Activated T-helper 2 cell treated with anti-CD3 and anti-CD28 coated beads, Interferon-gamma antibody, Interleukin-2, Interleukin-4, amounts not matched to agents 10 μg/mL and 5 μg/mL and 100 μg/mL, durations not matched to agents 14 hours and 24 hours and 36 hours (primary cell): ENCODE measurements around the gene VRK2. TPM values are rescaled to one million over a fixed set of nuclear protein-coding genes. Genes with fewer than 3 reads are reported as not detected.
A peak's percentile ranks its signal among the peaks of the same experiment; 100 is the strongest.

Source experiments
- DNase-seq: peaks from one replicate; pipeline ENCODE4 v3.0.0; 2021; ENCODE audit warnings: low spot score
- H3K27ac Mint-ChIP-seq: one replicate; pipeline ENCODE4 v1.8.0; 2021; ENCODE audit warnings: mixed read lengths
- H3K27me3 Mint-ChIP-seq: one replicate; pipeline ENCODE4 v1.8.0; 2021; ENCODE audit warnings: low read depth, mixed read lengths
- H3K36me3 Mint-ChIP-seq: one replicate; pipeline ENCODE4 v1.8.0; 2021; ENCODE audit warnings: low read depth, mixed read lengths
- H3K4me1 Mint-ChIP-seq: one replicate; pipeline ENCODE4 v1.8.0; 2021; ENCODE audit warnings: low read depth, mixed read lengths
- H3K4me3 Mint-ChIP-seq: one replicate; pipeline ENCODE4 v1.8.0; 2021; ENCODE audit warnings: low read depth, mild to moderate bottlenecking, moderate library complexity, mixed read lengths
- H3K9me3 Mint-ChIP-seq: one replicate; pipeline ENCODE4 v1.8.0; 2021; ENCODE audit warnings: mixed read lengths
- intact Hi-C: fragments of 100-400 bp; cut with micrococcal nuclease; formaldehyde crosslinking; loops from one replicate; pipeline ENCODE4 v1.15.1; 2023
- total RNA-seq: library from RNA; stranded (reverse); gene quantifications from 2 replicates; pipeline ENCODE4 v1.2.3, GENCODE V29; 2022

VRK2 gene
- total RNA-seq, 1 donor from 2014 or later, result 22.4 TPM

DNA sequence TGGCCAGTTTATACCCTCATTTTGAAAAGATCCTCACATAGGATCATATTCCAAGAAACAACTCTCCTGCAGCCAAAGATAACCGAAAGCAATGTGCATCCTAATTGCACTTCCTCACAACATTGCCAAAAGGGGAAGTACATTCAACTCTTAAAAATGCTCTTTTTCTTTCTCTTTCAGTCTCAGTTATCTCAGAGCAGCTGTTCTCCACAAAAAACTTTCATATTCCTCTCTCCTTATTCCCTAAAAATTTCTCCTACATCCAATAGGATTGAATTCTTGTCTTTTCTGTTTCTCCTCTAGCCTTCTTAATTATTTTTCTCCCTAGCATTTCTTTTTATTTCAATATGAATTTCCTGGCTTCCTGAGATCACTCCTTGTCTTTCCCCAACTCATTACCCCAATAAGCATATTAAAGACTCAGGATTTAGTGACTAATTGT is 7.4 kb upstream of the VRK2 start:
- no peak for DNase-seq
- intact Hi-C loops, result no loop called here
- H3K4me1 Mint-ChIP-seq, result peaks cover 11% of the 10 kb centered on the region
- H3K9me3 Mint-ChIP-seq, result peaks cover 6% of the 10 kb centered on the region
- no peak overlapping the region for H3K4me3 Mint-ChIP-seq
- H3K27me3 Mint-ChIP-seq, result peaks cover 2% of the 10 kb centered on the region
- H3K27ac Mint-ChIP-seq, result no peak overlapping the region
- no peaks in the 10 kb centered on the region for H3K36me3 Mint-ChIP-seq

DNA sequence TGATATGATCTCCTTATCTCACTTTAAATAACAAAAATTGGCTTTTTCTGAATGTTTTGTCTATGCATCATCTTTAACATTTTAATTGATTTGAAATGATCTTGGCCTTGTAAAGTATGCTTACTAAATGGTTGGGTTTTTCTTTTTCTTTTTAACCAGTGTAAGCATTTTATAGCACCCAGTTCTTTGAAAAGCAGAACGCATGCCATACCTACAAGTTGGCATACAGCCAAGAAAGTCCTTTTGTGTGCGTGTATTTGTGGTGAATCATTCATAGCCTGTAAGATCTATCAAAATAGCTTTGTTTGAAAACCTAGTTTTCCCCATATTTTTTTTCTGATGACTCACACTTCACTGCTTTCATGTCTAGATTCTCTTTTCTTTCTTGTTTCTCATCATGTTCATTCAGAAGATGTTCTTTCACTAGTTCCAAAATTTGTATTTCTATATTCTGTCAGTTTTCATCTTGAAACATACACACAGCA is 4.1 kb upstream of the VRK2 start:
- Mint-ChIP-seq H3K27ac (no peak overlapping the region), H3K27me3 (no peaks in the 10 kb centered on the region), H3K36me3 (peaks cover 3% of the 10 kb centered on the region), H3K9me3 (peaks cover 6% of the 10 kb centered on the region), H3K4me1 (peaks cover 21% of the 10 kb centered on the region), H3K4me3 (no peak overlapping the region)
- intact Hi-C loops, result loop anchor here (10.0 kb wide), 1 partner anchor 312 kb away; no protein-coding TSS in a partner anchor
- DNase-seq, result no peak

DNA sequence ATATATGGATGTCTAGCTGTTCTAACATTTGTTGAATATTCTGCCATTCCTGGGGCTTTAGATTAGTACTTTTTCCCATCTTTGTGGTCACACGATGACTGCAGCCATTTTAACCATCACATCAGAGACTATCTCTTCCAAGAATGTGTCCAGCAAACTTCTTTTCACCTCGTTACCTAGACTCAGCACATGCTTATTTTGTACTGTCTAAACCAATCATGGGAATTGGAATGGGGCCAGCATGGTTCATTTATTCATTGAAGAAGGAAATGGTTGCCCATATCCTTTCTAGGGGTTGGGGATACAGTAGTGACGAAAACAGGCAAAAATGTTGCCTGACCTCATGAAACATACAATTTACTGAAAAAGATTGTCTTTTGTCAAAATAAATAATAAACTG is 2.5 kb upstream of the VRK2 start:
- Mint-ChIP-seq H3K36me3 (peaks cover 14% of the 10 kb centered on the region), H3K27me3 (no peaks in the 10 kb centered on the region), H3K4me3 (no peak overlapping the region), H3K4me1 (peaks cover 32% of the 10 kb centered on the region), H3K9me3 (no peaks in the 10 kb centered on the region), H3K27ac (no peak overlapping the region)
- intact Hi-C loops, result loop anchor here (10.0 kb wide), 1 partner anchor 311 kb away; no protein-coding TSS in a partner anchor
- no peak for DNase-seq

DNA sequence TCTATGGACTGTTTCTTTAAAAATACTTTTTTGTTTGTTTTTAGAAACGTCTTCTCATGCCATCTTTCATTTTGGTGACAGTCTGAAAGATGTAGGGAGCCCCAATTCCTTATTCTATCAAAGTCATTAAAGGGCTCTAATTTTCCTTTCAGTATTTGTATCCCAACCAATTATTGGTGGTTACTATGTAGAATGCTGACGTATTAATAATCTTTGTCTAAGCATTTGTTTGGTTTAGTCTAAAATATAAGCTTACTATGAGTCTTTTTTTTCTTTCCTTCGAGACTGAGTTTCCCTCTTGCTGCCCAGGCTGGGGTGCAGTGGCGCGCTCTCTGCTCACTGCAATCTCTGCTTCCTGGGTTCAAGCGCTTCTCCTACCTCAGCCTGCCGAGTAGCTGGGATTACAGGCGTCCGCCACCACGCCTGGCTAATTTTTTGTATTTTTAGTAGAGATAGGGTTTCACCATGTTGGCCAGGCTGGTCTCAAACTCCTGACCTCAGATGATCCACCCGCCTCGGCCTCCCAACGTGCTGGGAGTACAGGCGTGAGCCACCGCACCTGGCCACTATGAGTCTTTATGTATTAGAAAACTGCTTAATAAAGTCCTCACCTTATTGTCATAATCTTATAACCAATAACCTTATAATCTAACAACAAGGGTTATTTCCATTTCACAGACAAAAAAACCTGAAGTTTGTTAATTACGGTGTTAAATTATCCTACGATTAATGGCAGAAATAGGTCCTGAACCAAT is 849 bp upstream of the VRK2 start:
- no peak for DNase-seq
- H3K27me3 Mint-ChIP-seq, result no peaks in the 10 kb centered on the region
- intact Hi-C loops, result loop anchor here (2.0 to 10.0 kb wide), 3 partner anchors 101 to 309 kb away; partner anchors contain the start of gene FANCL
- H3K9me3 Mint-ChIP-seq, result no peaks in the 10 kb centered on the region
- H3K36me3 Mint-ChIP-seq, result peaks cover 20% of the 10 kb centered on the region
- H3K4me1 Mint-ChIP-seq, result peaks cover 32% of the 10 kb centered on the region
- peak overlapping the region; percentile 91 for H3K27ac Mint-ChIP-seq
- H3K4me3 Mint-ChIP-seq, result peak overlapping the region; percentile 83

DNA sequence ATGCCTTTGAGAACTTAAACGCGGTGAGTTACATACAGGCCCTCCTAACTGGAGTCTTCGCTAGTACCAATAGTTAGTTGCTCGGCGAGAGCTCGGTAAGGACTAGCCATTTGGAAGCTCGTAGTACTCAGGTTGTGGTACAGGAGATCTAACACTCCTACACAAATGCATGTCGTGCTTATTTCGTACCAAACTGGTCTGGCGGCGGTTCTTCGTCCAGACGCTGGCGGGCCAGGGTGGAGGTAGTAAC is 346 bp upstream of the VRK2 start:
- Mint-ChIP-seq H3K36me3 (peaks cover 20% of the 10 kb centered on the region), H3K9me3 (no peaks in the 10 kb centered on the region), H3K27ac (peak overlapping the region; percentile 91), H3K27me3 (no peaks in the 10 kb centered on the region), H3K4me1 (peaks cover 32% of the 10 kb centered on the region), H3K4me3 (peak overlapping the region; percentile 83)
- intact Hi-C loops, result loop anchor here (2.0 to 10.0 kb wide), 3 partner anchors 101 to 309 kb away; partner anchors contain the start of gene FANCL
- no peak for DNase-seq

DNA sequence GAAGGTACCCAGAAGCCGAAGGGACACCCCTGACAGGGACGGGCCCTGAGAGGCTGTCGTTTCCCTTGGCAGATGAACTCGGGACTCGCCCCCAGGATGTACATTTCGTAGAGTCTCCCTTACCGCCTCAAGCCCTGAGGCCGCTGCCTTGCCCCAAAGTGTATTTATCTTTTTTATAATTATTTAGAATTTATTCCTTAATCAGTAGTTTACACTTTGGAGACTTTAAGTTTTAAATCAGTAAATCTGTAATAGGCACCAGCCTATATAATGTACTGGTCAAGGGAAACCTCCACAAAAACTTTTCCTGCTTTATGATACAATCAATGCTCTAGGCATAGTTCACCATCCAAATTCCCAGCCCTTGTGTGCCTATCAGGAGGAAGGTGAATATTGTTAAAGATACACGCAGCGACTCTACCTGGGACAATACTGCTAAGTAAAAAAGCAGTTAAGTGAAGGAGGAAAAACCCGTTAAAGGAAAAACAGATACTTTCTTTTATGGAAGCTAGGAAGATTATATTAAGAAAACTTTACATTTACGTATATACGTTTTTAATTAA is 848 bp downstream of the VRK2 start:
- Mint-ChIP-seq H3K4me3 (peak overlapping the region; percentile 83), H3K4me1 (peaks cover 30% of the 10 kb centered on the region), H3K36me3 (peaks cover 27% of the 10 kb centered on the region), H3K27me3 (no peaks in the 10 kb centered on the region), H3K9me3 (no peaks in the 10 kb centered on the region), H3K27ac (peak overlapping the region; percentile 91)
- intact Hi-C loops, result loop anchor here (2.0 to 10.0 kb wide), 3 partner anchors 99 to 307 kb away; partner anchors contain the start of gene FANCL
- no peak for DNase-seq

DNA sequence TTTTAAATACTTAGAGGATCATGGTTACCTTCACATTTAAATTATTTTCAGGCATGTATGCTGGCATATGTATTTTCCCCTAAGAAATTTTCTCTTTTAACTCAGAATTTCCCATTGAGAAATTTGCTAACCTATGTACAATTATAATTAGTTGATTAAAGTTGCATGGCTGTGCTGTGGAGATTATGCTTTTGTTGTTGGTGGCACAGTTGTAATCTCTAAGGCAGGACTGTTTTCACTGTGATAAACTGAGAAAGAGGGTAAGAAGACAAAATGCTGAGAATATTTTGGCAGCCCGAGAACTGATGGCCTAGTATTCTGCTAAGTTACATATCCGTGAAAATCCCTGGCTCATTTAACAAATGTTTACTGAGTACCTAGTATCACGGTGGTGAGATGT is 1.4 kb downstream of the VRK2 start:
- peak overlapping the region; percentile 69 for H3K4me3 Mint-ChIP-seq
- intact Hi-C loops, result loop anchor here (2.0 to 10.0 kb wide), 3 partner anchors 99 to 307 kb away; partner anchors contain the start of gene FANCL
- DNase-seq, result no peak
- H3K27ac Mint-ChIP-seq, result peak overlapping the region; percentile 17
- peaks cover 31% of the 10 kb centered on the region for H3K36me3 Mint-ChIP-seq
- no peaks in the 10 kb centered on the region for H3K27me3 Mint-ChIP-seq
- no peaks in the 10 kb centered on the region for H3K9me3 Mint-ChIP-seq
- peaks cover 26% of the 10 kb centered on the region for H3K4me1 Mint-ChIP-seq

DNA sequence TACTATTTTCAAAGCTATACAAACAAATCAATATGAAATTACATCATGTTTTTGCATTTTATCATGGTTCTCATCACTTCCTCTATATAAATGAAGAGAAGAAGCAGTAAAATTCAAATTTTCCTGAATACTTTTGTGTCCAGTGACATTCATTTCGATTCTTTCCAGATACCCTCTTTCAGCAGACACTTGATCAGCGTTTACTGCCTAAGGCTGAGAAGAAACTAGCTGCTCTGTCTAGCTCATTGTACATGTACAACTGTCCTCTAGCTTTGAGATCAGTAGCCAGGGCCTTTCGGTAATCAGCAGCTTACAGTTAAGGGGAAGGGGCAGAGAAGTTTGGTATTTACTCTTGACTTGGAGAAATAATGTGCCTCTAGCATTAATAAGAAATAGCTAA is 4.8 kb downstream of the VRK2 start:
- no peaks in the 10 kb centered on the region for H3K27me3 Mint-ChIP-seq
- peaks cover 21% of the 10 kb centered on the region for H3K4me1 Mint-ChIP-seq
- no peak for DNase-seq
- H3K36me3 Mint-ChIP-seq, result peaks cover 40% of the 10 kb centered on the region
- intact Hi-C loops, result no loop called here
- no peaks in the 10 kb centered on the region for H3K9me3 Mint-ChIP-seq
- H3K27ac Mint-ChIP-seq, result no peak overlapping the region
- H3K4me3 Mint-ChIP-seq, result no peak overlapping the region

DNA sequence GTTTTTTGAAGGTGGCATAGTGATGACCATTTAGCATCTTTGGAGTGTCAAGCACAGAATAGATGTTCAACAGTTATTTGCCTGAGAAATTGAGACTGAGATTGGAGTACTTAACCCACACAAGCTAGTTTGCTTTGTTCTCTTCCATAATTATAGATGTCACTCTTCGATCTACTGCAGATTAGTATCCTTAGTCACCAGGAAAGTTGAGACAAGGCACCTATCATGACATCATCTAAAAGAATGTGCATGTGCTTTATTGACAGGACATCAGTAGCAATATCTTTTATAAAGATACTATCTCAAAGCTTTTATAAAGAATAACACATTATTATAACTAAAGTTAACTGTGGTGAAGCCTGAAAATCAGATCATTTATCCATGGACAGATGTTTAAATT is 6.4 kb downstream of the VRK2 start:
- DNase-seq, result no peak
- no peaks in the 10 kb centered on the region for H3K9me3 Mint-ChIP-seq
- no peaks in the 10 kb centered on the region for H3K27me3 Mint-ChIP-seq
- H3K36me3 Mint-ChIP-seq, result peaks cover 54% of the 10 kb centered on the region
- H3K27ac Mint-ChIP-seq, result no peak overlapping the region
- H3K4me3 Mint-ChIP-seq, result no peak overlapping the region
- H3K4me1 Mint-ChIP-seq, result peaks cover 18% of the 10 kb centered on the region
- intact Hi-C loops, result no loop called here

DNA sequence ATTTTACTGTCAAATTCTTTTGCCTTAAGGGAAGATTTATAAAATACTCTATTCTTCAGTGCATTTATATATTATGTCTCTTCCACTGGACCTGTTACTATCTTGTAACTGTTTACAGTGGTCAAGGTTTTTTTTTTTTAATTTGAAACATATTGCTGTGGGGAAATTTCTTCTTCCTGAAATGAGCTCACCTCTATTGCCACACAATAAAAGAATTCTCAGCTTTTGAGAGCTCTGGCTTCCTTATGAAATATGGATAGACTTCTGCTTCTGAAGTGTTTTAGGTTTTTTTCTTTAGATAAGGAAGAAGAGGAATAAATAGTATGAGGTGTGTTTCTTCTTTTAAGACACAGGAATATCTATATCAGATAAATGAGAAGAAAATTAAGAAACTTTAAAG is 7.7 kb downstream of the VRK2 start:
- DNase-seq, result no peak
- peaks cover 45% of the 10 kb centered on the region for H3K36me3 Mint-ChIP-seq
- no peak overlapping the region for H3K4me3 Mint-ChIP-seq
- no peak overlapping the region for H3K27ac Mint-ChIP-seq
- peaks cover 8% of the 10 kb centered on the region for H3K4me1 Mint-ChIP-seq
- H3K27me3 Mint-ChIP-seq, result no peaks in the 10 kb centered on the region
- H3K9me3 Mint-ChIP-seq, result no peaks in the 10 kb centered on the region
- intact Hi-C loops, result no loop called here

DNA sequence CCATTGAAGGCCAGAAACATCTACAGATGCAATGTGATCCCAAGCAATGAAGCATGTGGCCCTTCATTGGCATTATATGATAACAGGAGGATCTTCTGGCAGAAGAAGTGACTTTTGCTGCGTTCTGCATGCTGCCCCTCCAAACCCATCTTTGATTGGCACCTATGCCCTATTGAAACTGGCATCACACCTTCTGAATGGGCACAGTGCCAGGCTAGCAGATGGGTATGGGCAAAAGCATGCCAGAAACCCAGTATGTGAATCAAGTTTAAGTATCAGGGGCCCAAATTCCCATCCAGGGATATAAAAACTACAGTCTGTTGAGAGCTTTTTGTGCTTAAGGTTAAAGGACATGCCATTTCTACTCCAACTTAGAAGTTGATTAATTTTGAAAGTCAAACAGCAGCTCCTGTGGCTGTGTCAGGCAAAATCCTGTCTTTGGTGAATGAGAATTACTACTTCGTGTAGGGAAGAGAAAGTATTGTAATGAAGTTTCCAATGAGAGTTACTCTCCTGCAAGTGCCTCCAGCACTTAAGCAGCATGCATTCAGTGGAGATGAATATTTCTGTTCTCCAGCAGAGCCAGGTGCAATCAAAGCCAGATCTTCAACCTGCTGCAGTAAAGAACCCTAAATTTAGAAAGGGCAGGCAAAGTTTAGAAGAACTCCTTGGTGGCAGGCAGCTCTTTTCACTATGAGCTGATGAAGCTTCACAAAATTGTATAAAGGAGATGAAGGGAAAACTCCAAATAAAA is 8.6 kb downstream of the VRK2 start:
- H3K27ac Mint-ChIP-seq, result no peak overlapping the region
- no peaks in the 10 kb centered on the region for H3K9me3 Mint-ChIP-seq
- peaks cover 45% of the 10 kb centered on the region for H3K36me3 Mint-ChIP-seq
- H3K27me3 Mint-ChIP-seq, result no peaks in the 10 kb centered on the region
- DNase-seq, result no peak
- intact Hi-C loops, result no loop called here
- peaks cover 5% of the 10 kb centered on the region for H3K4me1 Mint-ChIP-seq
- H3K4me3 Mint-ChIP-seq, result no peak overlapping the region

DNA sequence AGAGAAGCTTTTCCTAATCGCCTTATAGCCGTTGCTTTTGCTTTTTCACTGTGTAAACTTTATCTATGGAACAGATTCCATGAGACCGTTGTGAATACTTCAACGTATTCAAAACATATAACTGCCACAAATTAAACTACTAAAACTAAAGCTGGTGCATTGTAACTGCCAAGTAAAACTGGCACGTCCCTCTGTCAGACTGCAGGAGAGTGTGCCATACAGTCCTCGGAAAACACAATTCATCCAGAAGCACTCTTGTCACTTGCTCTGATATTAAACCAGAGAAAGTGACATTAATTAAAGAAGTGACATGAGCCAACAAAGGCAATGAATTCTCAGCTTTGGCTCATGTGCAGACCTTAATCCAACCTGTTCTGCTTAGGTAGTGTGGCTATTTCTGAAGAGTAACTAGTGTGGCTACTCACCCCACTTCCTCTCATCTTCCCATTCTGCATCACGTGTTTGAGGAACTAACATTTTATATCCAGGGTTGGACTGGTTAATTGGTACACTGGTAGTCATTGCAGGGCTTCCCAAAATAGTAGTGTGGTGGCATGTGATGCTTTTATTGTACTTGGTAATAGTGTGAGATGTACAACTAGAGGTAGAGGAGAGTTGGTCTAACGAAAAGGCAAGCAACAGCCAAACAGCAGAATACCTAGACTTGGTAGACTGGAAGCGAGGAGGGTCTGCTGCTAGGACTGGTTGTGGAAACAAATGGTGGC is 9.7 kb downstream of the VRK2 start:
- H3K4me3 Mint-ChIP-seq, result no peak overlapping the region
- no peak for DNase-seq
- no peak overlapping the region for H3K27ac Mint-ChIP-seq
- peaks cover 5% of the 10 kb centered on the region for H3K4me1 Mint-ChIP-seq
- no peaks in the 10 kb centered on the region for H3K9me3 Mint-ChIP-seq
- H3K36me3 Mint-ChIP-seq, result peaks cover 50% of the 10 kb centered on the region
- intact Hi-C loops, result no loop called here
- H3K27me3 Mint-ChIP-seq, result no peaks in the 10 kb centered on the region
